CD4-positive, alpha-beta T cell treated with Interleukin-17A for 1 hour (primary cell): ENCODE results near the gene SAMD4A.
"Not testable (repeated sequence)": the region's sequence is repeated elsewhere in the genome, so short reads cannot be mapped to it uniquely, and the experiment has no call there.

Source experiments
- DNase-seq: peaks from one replicate; pipeline ENCODE4 v3.0.0-alpha.2; 2020

The SAMD4A gene

DNA sequence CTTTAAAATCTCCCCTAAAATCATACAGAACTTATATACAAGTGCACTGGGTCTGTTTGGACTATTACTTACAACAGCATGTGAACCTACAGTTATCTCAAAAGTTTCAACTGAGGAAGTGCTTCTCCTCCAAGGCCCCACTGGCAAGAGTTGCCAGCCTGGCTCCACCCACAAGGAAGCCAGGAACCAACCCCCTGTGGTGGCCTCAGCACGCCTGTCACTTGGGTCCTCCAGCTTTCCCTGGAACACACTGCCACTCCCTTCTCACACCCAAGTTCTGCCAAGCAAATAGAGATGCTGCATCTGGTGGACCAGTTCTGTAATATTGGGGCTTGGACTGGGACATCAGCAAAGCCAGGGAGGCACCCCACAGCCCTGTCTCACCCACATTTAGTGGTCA, 220.3 kb downstream of the SAMD4A start:
- DNase-seq = no peak

DNA sequence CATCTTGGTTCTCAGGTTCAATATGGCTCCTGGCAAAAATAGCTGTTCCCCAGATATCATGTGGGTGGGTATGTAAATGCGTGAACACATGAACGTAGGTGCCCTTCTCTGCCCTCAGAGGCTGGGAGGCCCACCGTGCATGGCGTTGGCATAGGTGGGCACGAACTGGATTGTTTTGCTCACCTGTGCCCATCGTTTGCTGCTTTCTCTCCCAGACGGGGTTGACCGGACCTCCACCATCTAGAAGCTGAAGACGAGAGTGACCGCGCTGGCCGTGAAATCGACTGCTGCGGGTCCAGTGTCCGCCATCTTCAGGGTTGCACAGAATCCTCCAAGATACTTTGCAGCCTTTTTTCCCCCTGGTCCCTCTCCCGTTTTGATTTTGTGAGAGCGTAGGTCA, 221.8 kb downstream of the SAMD4A start:
- DNase-seq = no peak

DNA sequence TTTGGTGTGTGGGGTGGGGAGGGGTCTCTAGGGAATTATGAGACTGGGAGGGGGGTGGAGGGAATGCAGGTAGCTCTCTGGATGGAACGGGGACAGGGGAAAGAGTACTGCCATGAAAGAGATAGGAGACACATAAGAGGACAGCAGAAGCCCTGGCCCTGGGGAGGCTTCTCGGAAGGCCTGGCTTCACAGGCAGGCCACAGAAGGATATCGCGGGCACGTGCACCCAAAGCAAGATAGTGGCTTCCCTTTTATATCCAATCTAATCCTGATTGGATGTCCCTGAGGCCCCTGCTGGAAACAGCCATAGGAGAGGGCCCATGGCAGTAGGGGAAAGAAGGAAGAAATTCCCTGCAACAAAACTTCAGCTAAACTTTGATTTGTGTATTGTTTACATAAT, 222.2 kb downstream of the SAMD4A start:
- no peak for DNase-seq

DNA sequence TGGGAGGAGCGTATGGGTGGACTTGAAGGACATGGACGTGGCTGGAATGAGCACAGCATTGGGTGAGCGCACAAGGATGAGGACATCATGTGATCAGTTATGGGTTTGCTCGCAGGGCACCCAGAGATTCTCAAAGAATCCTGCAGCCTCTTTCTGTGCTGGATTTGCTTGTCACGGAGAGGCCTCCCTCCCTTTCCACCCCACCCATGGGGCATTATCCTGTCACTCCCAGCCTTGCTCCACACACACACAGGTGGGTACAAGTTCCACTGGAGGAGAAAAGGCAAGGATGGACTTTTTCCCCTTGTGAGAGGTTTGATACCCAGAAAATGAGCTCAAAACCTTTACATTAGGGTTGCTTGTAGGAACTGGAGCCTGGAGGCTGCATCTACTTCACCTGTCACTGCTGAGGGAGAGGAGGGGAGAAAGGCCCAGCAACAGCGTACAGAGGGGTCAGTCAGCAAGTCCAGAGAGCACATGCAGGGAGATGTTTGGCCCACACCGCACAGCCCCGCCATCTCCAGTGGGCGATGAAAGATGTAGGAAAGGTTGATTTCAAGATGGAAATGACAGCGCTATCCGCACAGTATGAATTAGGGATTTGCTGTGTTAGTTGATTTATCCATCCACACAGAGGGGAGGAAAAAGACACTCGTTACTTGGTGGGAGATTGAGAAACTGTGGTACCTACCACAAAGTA, 223.0 kb downstream of the SAMD4A start:
- DNase-seq = no peak

DNA sequence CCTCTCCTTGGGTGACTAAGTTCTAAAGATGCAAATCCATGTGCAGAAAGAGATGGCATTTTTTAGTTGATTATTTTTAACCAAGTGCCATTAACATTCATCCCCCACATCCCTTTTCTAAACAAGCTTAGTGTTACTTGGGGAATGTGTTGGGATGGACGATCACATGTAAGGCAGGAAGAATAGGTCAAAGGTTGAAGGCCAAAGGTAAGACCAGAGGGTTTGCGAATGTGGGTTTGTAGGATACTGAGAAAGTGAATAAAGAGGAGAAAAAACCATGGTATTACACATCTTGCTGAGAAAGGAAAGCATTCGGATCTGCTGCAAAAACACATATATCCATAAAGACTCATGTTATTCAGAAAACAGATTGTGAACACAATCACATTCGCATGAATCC, 224.1 kb downstream of the SAMD4A start:
- no peak for DNase-seq

DNA sequence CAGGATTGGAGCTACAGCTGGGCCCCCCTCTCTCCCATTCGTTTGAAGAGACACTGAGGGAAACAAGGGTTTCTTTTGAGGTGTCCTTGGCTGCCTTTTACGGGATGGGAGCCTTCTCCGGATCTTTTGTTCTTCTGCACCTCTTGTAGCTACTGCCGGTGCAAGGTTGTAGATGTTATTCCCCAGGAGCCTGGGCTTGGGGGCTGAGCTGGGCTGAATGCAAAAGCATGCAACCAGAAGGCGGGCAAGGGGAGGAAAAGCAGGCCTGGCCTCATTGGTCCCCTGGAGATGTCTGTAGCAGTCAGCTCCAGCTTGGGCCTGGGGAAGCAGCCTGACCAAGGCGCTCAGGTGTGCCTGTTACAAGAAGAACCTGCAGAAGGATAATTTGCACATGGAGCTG, 225.4 kb downstream of the SAMD4A start:
- no peak for DNase-seq

DNA sequence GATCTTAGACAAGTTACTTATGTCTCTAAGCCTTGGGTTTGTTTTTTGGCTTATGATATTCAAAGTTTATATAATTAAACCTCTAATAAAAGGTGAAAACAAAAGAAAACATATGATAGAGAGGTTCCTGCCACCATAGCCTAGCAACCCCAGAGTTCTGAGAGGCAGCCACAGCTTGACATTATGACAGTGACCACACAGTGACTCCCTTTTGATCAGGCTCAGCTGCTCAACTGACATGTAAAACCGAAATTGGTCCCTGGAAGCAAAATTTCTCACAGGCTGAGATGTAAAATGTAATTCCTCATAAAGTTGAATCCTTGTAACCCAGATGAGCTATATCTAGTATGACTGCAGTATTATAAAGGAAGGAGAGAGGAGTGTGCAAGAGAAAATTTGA, 227.2 kb downstream of the SAMD4A start:
- no peak for DNase-seq

DNA sequence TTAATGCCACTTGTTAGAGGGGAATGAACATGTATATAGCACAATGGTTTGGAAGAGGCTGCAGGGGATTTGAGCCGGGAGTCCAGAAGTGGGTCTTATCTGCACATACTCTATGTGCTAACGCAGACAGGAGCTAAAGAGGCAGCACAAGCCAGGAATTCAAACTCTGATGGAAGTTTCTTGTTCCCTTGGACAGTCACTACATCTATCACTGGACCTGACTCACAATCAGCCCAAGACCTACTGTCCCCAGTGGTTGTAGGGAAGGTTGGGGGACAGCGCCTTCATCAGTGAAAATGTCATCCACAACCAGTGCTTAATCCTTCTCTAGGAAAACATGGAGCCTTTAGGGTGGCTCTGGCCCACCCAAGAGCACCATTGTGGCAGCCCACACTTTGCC, 227.9 kb downstream of the SAMD4A start:
- DNase-seq = no peak

DNA sequence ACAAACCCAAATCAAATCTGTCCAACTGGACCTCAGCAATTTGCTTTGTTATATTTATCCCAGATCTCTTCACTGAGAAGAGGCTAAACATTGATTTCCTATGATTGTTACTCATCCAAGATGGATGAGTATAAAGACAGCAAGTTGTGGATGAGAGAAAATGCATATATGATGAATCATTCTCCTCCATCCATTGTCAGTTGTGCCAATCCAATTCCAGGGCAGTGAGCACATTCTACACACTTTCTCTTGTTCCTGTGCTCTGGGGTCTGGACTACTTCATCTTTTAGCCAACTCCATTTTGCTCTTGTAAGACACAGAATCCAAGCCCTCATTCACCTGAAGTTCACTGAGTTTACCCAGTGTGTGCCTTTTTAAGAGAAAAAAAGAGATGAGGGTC, 230.0 kb downstream of the SAMD4A start:
- no peak for DNase-seq

DNA sequence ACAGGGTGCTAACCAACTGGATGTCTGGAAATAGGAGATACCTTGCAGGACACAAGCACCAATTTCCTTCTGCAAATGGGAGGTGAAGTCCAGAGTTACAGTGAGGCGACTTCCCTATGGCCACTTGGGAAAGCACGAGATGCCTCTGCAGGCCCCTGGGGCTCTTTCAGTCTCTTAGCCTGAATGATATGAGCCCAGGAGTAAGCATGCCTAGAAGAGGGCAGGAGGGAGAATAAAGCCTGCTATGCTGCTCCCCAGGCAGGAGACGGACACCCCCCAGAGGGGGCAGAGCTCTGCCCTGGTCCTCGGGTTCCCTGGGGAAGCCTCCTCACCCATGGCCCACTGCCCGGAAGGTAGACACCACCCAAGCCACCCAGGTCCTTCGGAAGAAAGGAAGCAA, 230.6 kb downstream of the SAMD4A start:
- no peak for DNase-seq

DNA sequence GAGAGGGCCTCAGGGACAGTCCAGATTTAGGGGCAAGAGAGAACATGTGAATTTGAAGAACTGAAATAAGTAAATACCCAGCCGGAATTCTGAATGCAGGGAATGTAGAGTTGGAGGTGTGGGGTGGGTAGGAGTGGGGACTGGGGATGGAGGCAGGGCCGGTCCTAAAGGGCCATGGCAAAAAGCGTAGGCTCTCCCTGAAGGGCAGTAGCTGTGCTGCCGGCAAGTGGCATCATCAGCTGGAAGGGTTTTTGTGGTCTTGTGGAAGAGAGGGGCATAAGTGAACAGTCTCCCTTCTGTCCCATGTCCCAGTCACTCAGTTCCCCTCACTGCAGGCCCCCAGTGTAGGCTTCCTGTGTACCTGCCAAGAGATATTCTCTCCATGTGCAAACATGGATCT, 231.1 kb downstream of the SAMD4A start:
- DNase-seq = no peak

DNA sequence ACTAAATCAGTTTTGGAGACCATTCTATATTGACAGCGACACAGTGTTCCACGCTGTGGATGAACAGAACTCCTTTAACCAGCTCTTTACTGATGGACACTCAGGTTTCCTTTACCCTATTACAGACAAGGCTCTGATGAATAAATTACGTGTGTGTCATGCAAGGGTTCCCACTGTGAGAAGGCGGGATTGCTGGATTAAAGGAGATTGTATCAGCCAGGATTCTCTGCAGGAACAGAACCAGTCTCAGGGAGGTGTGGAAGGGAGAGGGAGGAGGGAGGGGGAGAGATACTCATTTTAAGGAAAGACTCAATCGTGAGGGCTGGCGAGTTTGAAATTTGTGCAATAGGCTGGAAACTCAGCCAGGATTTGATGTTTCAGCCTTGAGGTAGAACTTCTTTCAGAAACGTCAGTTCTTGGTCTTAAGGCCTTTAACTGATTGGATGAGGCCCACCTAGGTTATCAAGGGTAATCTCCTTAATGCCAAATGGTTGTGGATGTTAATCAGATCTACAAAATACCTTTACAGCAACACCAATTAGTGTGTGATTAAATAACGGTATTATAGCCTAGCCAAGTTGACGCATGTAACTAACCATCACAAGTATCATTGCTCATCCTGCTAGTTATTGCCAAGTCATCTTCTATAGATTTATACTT, 231.7 kb downstream of the SAMD4A start:
- DNase-seq = no peak

DNA sequence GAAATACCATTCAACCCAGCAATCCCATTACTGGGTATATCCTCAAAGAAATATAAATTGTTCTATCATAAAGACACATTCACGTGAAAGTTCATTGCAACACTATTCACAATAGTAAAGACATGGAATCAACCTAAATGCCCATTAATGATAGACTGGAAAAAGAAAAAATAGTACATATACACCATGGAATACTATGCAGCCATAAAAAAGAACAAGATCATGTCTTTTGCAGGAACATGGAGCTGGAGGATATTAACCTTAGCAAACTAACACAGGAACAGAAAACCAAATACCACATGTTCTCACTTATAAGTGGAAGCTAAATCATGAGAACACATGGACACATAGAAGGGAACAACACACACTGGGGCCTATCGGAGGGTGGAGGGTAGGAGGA, 234.6 kb downstream of the SAMD4A start:
- not testable (repeated sequence) for DNase-seq

DNA sequence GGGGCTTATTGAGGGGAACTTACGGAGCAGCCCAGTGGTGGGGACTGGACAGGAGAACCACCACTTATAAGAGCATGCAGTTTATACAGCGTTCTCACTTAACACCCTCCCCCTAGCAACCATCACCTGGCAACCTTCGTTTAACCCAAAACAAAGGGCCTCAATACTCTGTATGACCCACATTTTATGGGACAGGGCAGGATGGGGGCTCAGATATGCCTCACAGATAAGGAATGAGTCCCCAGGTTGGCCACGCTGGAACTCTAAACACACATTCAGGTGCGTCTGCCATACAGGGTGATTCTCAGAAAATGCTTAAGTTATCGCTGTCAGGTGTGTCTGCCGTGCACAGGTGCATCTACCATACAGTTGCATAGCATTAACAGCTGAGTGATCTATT, 236.5 kb downstream of the SAMD4A start:
- DNase-seq = peak; percentile 16

DNA sequence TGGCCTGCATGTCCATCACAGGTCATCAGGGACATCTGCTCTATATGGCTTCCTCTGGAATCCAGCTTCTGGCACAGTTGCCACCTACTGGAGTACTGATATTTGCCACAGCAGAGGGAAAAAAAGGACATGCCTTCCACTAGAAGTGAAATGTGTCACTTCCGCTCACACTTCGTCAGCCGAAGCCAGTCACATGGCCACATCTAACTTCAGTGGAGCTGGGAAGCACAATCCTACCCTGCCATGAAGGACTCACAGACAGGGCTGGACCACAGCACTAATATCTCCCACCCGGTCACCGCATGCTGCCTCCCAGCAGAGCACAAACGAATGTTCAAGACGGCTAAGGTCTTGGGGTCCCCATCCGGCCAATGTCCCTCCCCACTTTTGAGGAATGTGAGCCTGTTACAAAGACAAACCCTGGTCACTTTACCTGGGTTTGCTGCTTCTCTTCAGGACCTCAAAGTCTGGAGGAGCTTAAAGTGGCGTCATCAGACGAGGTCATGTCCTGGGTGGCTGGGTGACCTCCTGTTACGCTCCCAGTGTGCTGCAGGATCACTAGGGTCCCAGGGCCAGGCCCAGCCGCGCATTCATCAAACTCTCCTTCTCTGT, 237.1 kb downstream of the SAMD4A start:
- DNase-seq = no peak

DNA sequence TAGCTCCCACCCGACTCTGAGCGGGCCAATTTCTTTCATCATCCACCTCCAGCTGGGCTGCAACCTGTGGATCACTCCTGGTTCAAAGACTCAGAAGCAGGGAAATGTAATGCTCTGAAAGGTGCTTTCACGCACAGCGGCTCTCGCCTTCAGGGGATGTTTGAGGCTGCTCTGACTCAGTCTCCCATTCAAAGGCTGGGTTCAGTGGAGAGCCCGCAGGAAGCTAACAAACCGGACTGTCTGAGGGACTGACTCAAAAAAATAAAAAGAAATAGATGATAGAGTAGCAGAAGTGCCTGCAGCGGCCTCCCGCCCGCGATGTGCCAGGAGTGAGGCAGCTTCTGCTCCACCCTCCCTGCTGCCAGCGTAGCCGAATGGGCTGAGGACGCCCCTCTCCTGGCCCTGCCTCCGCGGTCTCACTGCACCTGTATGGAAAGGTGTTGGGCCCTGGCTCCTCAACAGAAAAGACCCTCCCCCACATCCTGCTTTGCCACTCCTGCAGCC, 237.7 kb downstream of the SAMD4A start:
- no peak for DNase-seq

DNA sequence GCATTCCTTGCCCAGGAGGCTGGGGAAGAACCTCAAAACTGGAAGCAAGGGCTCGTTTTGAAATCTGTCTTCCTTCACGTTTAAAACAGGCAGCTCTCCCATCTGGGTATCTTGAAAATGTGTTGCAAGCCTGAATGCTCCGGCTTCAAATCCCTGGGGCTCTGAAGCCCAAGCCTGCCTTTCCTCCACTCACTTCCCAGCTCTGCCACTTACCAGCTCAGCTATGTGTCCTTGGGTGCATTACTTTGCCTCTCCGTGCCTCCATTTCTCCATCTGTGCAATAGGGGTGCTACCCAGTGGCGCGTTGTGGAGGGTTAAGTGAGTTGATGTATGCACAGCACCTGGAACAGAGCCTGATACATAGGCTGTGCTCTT, 238.1 kb downstream of the SAMD4A start:
- DNase-seq = no peak

DNA sequence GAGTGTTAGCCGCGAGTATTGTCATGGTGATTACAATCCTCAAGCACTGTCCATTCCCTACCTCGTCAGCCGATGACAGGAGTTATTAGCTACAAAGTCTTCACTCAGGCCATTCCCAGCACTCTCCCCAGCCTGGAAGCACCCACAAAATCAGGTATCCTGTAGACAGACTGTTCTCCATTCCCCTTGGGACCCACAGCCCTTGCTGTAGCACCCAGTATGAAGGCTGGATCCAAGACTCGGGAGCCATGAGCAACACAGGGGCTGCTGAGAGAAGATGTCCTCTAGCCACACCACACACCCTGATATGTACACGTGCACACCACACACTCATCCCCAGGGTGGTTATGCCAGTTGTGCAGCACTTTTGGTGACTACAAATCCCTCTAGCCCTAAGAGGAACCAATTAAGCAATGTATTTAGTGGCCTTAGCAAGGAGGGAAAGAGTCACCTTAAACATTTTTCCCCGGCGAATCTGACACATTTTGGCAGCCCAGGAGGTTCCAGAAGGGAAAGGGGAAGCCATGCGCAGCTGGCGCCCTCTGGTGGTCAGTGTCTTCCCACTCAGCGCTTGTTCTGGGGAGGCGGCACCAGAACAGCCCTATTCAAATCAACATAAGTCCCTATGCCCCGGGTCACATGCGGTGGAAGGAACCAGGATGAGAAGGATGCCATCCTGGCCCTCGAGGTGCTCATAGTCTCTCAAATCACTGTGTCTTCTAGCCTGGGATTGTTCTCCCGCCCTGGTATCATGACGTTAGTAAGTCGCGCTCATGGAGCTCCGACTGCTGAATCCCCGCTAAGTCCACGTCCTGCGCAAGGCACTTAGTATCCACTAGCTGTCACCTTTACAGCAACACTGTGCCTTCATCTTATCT, 238.8 kb downstream of the SAMD4A start:
- DNase-seq = peak; percentile 65

DNA sequence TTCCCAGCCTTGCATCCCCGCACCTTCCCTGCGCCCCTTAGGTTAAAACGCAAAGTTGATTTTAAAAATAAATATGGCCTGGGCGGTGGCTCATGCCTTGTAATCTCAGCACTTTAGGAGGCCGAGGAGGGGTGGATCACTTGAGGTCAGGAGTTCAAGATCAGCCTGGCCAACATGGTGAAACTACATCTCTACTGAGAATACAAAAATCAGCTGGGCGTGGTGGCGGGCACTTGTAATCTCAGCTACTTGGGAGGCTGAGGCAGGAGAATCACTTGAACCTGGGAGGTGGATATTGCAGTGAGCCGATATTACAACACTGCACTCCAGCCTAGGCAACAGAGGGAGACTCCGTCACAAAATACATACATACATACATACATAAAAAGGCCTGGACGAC, 239.7 kb downstream of the SAMD4A start:
- DNase-seq = no peak

DNA sequence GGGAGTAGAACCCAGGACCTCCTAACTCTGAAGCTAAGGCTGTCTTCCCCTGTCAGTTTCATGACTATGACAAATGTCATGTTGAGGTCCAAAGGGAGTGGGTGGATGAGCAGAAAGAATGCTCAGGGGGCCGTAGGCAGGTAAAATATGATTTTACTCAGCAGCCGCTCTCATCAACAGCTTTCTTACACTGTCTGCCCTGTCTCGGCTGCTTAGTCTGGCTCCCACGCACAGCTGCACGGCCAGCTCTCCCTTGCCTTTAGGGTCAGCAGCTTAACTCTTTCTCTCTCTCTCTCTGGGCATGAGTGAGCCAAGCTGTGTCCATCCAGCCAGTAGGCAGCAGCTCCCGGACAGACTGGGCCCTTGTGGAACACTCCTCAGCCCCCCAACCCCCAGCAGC, 240.5 kb downstream of the SAMD4A start:
- DNase-seq = no peak

DNA sequence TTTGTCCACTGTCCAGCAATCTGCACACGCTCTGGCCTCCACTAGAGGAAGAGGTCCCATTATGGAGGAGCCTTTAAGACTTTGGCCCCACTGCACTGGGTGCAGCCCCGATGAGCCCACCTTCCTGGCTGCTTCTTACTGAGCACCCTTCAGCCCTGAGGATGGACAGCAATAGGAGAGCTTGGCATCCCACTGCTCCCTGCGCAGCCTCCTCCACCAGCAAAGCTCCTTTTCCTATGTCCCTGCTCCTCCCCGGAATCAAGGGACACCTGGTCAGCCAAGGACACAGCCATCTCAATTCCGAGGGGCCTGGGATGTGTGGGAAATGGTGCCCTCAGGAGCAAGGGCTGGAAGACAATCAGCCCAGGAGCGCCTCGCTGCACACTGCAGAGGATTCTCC, 241.0 kb downstream of the SAMD4A start:
- DNase-seq = no peak

DNA sequence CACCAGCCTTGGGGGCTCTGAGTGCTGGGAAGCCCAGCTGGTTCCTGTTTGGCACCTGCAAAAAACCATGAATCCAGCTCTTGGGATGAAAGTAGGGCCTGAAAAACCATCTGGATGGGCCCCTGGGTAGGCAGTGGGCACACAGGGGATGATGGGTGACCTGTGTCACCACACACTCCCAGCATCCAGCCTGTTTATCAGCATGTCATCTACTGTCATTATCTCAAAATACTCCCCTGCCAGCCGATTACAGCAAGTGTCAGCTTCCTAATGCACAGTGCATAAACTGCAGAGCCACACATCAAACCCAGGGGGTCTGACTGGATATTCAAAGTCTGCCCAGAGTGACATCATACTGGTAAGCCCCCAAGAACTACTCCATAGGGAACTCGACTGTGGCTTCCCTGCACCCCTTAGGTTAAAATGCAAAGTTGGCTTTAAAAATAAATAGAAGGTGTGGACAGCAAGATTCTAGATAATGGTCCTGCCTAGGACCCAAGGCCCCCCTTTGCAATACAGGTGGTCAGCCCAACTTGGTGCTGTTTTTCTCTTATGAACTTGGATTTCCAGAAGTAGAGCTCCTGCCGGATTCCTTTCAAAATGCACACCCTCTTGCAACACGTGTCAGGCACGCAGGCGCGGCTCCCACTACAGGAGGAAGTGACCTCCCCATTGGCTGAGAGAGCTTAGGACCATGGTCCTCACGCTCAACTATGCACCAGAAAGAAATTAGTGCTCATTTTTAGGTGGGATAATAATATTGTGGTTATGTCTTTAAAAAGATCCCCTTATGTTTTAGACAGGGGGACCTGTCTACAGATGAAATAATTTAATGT, 241.6 kb downstream of the SAMD4A start:
- DNase-seq = no peak
